Smooth muscle cell of the pulmonary artery (primary cell): Measurements from ENCODE around the gene PZP. TPM values are rescaled to one million over a fixed set of nuclear protein-coding genes. Genes with fewer than 3 reads are reported as not detected.

Experiments used
- total RNA-seq: library from RNA; depleted of rRNA; stranded (reverse); fragments of >200 nt; gene quantifications from 2 replicates; pipeline ENCODE4 v1.2.3, GENCODE V29; 2014

The PZP gene
- not detected in 2 replicates for total RNA-seq

GRCh38 chr12:9208229-9208628 lies at the start of gene PZP:
Gene PZP (minus strand): TSS chr12:9208395. CDS start chr12:9208341, 54 bp downstream.

GRCh38 chr12:9115731-9116559 lies 92.2 kb downstream of the PZP start, which contains the start of gene A2M:
Gene A2M (minus strand): TSS chr12:9115919. CDS start chr12:9115849, 70 bp downstream.

Other genes with a start within 250 kb of the PZP start
- gene KLRG1, start 218.8 kb downstream of the PZP start, total RNA-seq = 0.50 and 0.78 TPM in 2 replicates
- gene A2M, start 92.5 kb downstream of the PZP start, total RNA-seq = 4.2 and 19.2 TPM in 2 replicates